ENCODE results near the gene CLEC4A. TPM values are rescaled to one million over a fixed set of nuclear protein-coding genes. Genes with fewer than 3 reads are reported as not detected.
"Not testable (repeated sequence)": the region's sequence is repeated elsewhere in the genome, so short reads cannot be mapped to it uniquely, and the experiment has no call there.

CLEC4A gene
- total and polyA plus RNA-seq, 2 of the 8 experiments (the other 6 are each of a cell fraction or from before 2014, with no cell fraction given): 0.41 to 0.44 TPM

DNA sequence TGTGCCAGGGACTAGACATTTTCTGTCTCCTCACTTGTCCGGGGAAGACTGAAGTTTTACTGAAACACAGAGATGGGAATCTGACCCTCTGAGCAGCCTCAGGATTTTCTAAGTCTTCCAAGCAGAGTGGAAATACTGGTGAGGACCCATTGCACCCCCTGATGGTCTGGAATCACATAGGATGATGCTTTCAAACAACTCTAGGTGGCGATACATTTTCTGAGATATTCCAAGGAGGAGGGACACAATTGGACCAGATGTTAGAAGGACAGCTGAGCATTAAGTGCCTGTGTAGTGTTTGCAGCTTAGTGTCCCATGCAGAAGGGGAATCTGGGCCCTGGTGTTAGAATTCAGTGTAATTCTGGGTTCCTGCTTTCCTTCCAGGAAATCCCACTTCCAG is 64.7 kb downstream of the CLEC4A start:
- H3K56ac ChIP-seq (replicated peaks; ENCODE audit: insufficient read length, low read depth, low read length); DNase-seq (ENCODE audit: low read depth in 1 of 2, low spot score in 2 of 2); H3K4me2 ChIP-seq (ENCODE audit: insufficient read depth in 1 of 2, low read depth in 2 of 2, low read length in 2 of 2); H3K4ac ChIP-seq (replicated peaks; ENCODE audit: insufficient read length, low read depth, low read length); H2AFZ ChIP-seq (ENCODE audit: low read length); POLR2A ChIA-PET (ENCODE audit: partially characterized antibody); CTCF ChIA-PET (ENCODE audit: partially characterized antibody); H4K8ac ChIP-seq (ENCODE audit: extremely low read depth, insufficient read depth, low read length); H3K14ac ChIP-seq (ENCODE audit: insufficient read length); H3K18ac ChIP-seq (ENCODE audit: extremely low read depth, low read length); H3K9ac ChIP-seq (replicated peaks in 1 of 4; ENCODE audit: extremely low read depth in 1 of 4, low read depth in 3 of 4, low read length in 3 of 4); H3K27ac ChIP-seq (ENCODE audit: low read depth, low read length); H2BK5ac ChIP-seq (ENCODE audit: low read depth, low read length); H3K36me3 ChIP-seq (ENCODE audit: control insufficient read depth in 2 of 4, insufficient read depth in 4 of 4, low read length in 3 of 4); H3K9me3 ChIP-seq (ENCODE audit: insufficient read depth in 2 of 2, low read depth in 1 of 2, low read length in 1 of 2); H4K5ac ChIP-seq (ENCODE audit: insufficient read length, low read depth, low read length); H3K79me1 ChIP-seq (ENCODE audit: low read depth, low read length); H3K79me2 ChIP-seq (ENCODE audit: control insufficient read depth in 1 of 2, insufficient read depth in 2 of 2, low read length in 2 of 2); H2BK15ac ChIP-seq (ENCODE audit: low read length); H2BK20ac ChIP-seq (ENCODE audit: low read length); H2BK120ac ChIP-seq (replicated peaks; ENCODE audit: low read depth, low read length); H3K4me1 ChIP-seq (replicated peaks in 1 of 4; ENCODE audit: control insufficient read depth in 3 of 4, insufficient read depth in 4 of 4, low read length in 3 of 4); H3K23me2 ChIP-seq (ENCODE audit: low read depth, low read length); H2BK12ac ChIP-seq (ENCODE audit: low read depth, low read length); H3K27me3 ChIP-seq (replicated peaks in 1 of 4; ENCODE audit: control insufficient read depth in 3 of 4, extremely low read depth in 1 of 4, insufficient read depth in 3 of 4, low read length in 3 of 4); H3K23ac ChIP-seq (ENCODE audit: insufficient read length); H4K91ac ChIP-seq (replicated peaks; ENCODE audit: insufficient read length, low read length); H2AK5ac ChIP-seq (ENCODE audit: low read depth, low read length); H4K20me1 ChIP-seq (replicated peaks in 1 of 2; ENCODE audit: control insufficient read depth in 1 of 2, insufficient read depth in 2 of 2, low read length in 2 of 2); FAIRE-seq; H3K4me3 ChIP-seq (ENCODE audit: extremely low read depth in 1 of 4, insufficient read depth in 2 of 4, low read depth in 3 of 4, low read length in 4 of 4): not testable (repeated sequence)
- WGBS, 2 experiments (ENCODE audit: extremely low coverage in 1 of 2, insufficient coverage in 1 of 2, insufficient read length in 1 of 2, insufficient replicate concordance in 2 of 2, low coverage in 1 of 2, low lambda C conversion rate in 2 of 2, missing lambda C conversion rate in 1 of 2): 70% methylated on average over 2 of the region's 2 CpGs; no CpG with 5 or more reads in 1 of the 2 experiments
- TF ChIP-seq, protein P1, sequence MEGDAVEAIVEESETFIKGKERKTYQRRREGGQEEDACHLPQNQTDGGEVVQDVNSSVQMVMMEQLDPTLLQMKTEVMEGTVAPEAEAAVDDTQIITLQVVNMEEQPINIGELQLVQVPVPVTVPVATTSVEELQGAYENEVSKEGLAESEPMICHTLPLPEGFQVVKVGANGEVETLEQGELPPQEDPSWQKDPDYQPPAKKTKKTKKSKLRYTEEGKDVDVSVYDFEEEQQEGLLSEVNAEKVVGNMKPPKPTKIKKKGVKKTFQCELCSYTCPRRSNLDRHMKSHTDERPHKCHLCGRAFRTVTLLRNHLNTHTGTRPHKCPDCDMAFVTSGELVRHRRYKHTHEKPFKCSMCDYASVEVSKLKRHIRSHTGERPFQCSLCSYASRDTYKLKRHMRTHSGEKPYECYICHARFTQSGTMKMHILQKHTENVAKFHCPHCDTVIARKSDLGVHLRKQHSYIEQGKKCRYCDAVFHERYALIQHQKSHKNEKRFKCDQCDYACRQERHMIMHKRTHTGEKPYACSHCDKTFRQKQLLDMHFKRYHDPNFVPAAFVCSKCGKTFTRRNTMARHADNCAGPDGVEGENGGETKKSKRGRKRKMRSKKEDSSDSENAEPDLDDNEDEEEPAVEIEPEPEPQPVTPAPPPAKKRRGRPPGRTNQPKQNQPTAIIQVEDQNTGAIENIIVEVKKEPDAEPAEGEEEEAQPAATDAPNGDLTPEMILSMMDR (IDR thresholded peaks at IDR 0.05; ENCODE audit: control extremely low read depth in 1 of 3, insufficient read depth in 1 of 3, low read depth in 1 of 3, low read length in 3 of 3): peak in 1 of 3 experiments; percentile 22; a peak in 1 of 4 replicates

Other genes with a start within 250 kb of the CLEC4A start
- gene SLC2A3, start 187.4 kb upstream of the CLEC4A start, total RNA-seq (2021; fragmentation: NEBNext Ultra II Directional; extraction: Animal tissue kit (Norgen Biotek cat#: 25700)): 664 and 688 TPM in 2 replicates
- gene SLC2A3, start 187.4 kb upstream of the CLEC4A start, polyA plus RNA-seq (2011; rRNA removed): 323 and 417 TPM in 2 replicates
- 8.2 and 9.3 TPM in 2 replicates for gene FOXJ2, start 90.9 kb upstream of the CLEC4A start, total RNA-seq (2021; fragmentation: NEBNext Ultra II Directional; extraction: Animal tissue kit (Norgen Biotek cat#: 25700))
- 4.2 and 6.2 TPM in 2 replicates for gene FOXJ2, start 90.9 kb upstream of the CLEC4A start, polyA plus RNA-seq (2011; rRNA removed)
- gene C3AR1, start 57.3 kb upstream of the CLEC4A start, total RNA-seq (2021; fragmentation: NEBNext Ultra II Directional; extraction: Animal tissue kit (Norgen Biotek cat#: 25700)): not detected in 2 replicates
- not detected in 2 replicates for gene C3AR1, start 57.3 kb upstream of the CLEC4A start, polyA plus RNA-seq (2011; rRNA removed)
- 22.1 and 23.4 TPM in 2 replicates for gene NECAP1, start 41.3 kb upstream of the CLEC4A start, total RNA-seq (2021; fragmentation: NEBNext Ultra II Directional; extraction: Animal tissue kit (Norgen Biotek cat#: 25700))
- gene NECAP1, start 41.3 kb upstream of the CLEC4A start, polyA plus RNA-seq (2011; rRNA removed): 17.3 and 18.6 TPM in 2 replicates
- not detected in 2 replicates for gene ZNF705A, start 33.4 kb downstream of the CLEC4A start, total RNA-seq (2021; fragmentation: NEBNext Ultra II Directional; extraction: Animal tissue kit (Norgen Biotek cat#: 25700))
- gene ZNF705A, start 33.4 kb downstream of the CLEC4A start, polyA plus RNA-seq (2011; rRNA removed): not detected in 2 replicates
- gene FAM90A1, start 104.0 kb downstream of the CLEC4A start, total RNA-seq (2021; fragmentation: NEBNext Ultra II Directional; extraction: Animal tissue kit (Norgen Biotek cat#: 25700)): 0.13 TPM in 1 of 2 replicates, not detected in the other
- gene FAM90A1, start 104.0 kb downstream of the CLEC4A start, polyA plus RNA-seq (2011; rRNA removed): 0.21 and 0.52 TPM in 2 replicates